WTC11 (cell line): ENCODE results near the gene GATB.

Source experiments
- FOXP1 ChIP-seq: sonication (generic); formaldehyde crosslinking; IDR thresholded peaks from 2 replicates; pipeline ENCODE4 v1.8.0; 2022; ENCODE audit warnings: missing genetic modification reagents, mild to moderate bottlenecking, moderate library complexity, borderline replicate concordance
- JUN ChIP-seq: sonication (generic); formaldehyde crosslinking; IDR thresholded peaks from 2 replicates; pipeline ENCODE4 v1.8.0; 2023; ENCODE audit warnings: mild to moderate bottlenecking, missing genetic modification reagents
- NR3C1 ChIP-seq: sonication (generic); formaldehyde crosslinking; conservative IDR thresholded peaks from 2 replicates; pipeline ENCODE4 v1.8.1; 2023; ENCODE audit warnings: low read depth, mild to moderate bottlenecking, missing genetic modification reagents
- RORB ChIP-seq: fragments of 250-450 bp; sonication (Bioruptor Pico); IDR thresholded peaks from 2 replicates; pipeline ENCODE4 v1.9.0; 2021; ENCODE audit warnings: mild to moderate bottlenecking
- SP1 ChIP-seq: sonication (generic); formaldehyde crosslinking; conservative IDR thresholded peaks from 2 replicates; pipeline ENCODE4 v1.8.1; 2022; ENCODE audit warnings: missing genetic modification reagents
- TF ChIP-seq, protein P1 (sequence below): sonication (generic); formaldehyde crosslinking; IDR thresholded peaks from 2 replicates; pipeline ENCODE4 v1.8.1; 2023; ENCODE audit warnings: mild to moderate bottlenecking, missing genetic modification reagents, moderate library complexity
- TF ChIP-seq, protein P2 (sequence below): fragments of 200-600 bp; IDR thresholded peaks from 2 replicates; pipeline ENCODE4 v1.8.0; 2022; ENCODE audit warnings: antibody characterized with exemption
- TF ChIP-seq, protein P3 (sequence below): sonication (generic); formaldehyde crosslinking; IDR thresholded peaks from 2 replicates; pipeline ENCODE4 v1.8.1; 2022; ENCODE audit warnings: missing genetic modification reagents, borderline replicate concordance
- TF ChIP-seq, protein P4 (sequence below): sonication (generic); formaldehyde crosslinking; IDR thresholded peaks from 2 replicates; pipeline ENCODE4 v1.8.0; 2022; ENCODE audit warnings: mild to moderate bottlenecking, missing genetic modification reagents
- TF ChIP-seq, protein P5 (sequence below): sonication (generic); formaldehyde crosslinking; IDR thresholded peaks from 2 replicates; pipeline ENCODE4 v1.8.1; 2023; ENCODE audit warnings: mild to moderate bottlenecking, moderate library complexity, missing genetic modification reagents
- TF ChIP-seq, protein P6 (sequence below): fragments of 250-450 bp; sonication (Bioruptor Pico); IDR thresholded peaks from 2 replicates; pipeline ENCODE4 v1.9.0; 2021; ENCODE audit warnings: moderate library complexity, mild to moderate bottlenecking, inconsistent platforms, borderline replicate concordance

DNA sequence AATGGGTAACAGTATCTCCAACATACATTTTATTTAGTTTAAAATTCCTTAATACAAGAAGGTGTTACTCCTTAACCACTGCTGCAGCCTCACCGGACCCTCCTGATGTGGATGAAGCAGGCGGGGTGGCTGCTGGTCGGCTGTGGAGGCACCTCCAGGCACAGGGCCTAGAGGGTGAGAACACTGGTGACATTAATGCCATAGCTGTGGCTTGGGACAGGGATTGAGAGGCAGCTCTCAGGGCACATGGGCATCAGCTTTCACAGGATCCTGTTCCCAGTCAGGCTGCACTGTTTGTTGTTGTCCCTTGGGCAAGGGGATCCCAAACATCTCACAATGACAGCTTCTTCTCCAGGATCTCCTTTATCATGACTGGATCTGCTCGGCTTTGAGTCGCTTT is 90.0 kb downstream of the GATB start:
- TF ChIP-seq, protein P1, sequence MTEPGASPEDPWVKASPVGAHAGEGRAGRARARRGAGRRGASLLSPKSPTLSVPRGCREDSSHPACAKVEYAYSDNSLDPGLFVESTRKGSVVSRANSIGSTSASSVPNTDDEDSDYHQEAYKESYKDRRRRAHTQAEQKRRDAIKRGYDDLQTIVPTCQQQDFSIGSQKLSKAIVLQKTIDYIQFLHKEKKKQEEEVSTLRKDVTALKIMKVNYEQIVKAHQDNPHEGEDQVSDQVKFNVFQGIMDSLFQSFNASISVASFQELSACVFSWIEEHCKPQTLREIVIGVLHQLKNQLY (CRISPR knock-in tag) = no peak
- TF ChIP-seq, protein P2, sequence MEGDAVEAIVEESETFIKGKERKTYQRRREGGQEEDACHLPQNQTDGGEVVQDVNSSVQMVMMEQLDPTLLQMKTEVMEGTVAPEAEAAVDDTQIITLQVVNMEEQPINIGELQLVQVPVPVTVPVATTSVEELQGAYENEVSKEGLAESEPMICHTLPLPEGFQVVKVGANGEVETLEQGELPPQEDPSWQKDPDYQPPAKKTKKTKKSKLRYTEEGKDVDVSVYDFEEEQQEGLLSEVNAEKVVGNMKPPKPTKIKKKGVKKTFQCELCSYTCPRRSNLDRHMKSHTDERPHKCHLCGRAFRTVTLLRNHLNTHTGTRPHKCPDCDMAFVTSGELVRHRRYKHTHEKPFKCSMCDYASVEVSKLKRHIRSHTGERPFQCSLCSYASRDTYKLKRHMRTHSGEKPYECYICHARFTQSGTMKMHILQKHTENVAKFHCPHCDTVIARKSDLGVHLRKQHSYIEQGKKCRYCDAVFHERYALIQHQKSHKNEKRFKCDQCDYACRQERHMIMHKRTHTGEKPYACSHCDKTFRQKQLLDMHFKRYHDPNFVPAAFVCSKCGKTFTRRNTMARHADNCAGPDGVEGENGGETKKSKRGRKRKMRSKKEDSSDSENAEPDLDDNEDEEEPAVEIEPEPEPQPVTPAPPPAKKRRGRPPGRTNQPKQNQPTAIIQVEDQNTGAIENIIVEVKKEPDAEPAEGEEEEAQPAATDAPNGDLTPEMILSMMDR = no peak
- TF ChIP-seq SP1 = no peak
- TF ChIP-seq, protein P3, sequence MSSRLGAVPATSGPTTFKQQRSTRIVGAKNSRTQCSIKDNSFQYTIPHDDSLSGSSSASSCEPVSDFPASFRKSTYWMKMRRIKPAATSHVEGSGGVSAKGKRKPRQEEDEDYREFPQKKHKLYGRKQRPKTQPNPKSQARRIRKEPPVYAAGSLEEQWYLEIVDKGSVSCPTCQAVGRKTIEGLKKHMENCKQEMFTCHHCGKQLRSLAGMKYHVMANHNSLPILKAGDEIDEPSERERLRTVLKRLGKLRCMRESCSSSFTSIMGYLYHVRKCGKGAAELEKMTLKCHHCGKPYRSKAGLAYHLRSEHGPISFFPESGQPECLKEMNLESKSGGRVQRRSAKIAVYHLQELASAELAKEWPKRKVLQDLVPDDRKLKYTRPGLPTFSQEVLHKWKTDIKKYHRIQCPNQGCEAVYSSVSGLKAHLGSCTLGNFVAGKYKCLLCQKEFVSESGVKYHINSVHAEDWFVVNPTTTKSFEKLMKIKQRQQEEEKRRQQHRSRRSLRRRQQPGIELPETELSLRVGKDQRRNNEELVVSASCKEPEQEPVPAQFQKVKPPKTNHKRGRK (CRISPR knock-in tag) = no peak
- TF ChIP-seq, protein P4, sequence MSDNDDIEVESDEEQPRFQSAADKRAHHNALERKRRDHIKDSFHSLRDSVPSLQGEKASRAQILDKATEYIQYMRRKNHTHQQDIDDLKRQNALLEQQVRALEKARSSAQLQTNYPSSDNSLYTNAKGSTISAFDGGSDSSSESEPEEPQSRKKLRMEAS (CRISPR knock-in tag) = no peak
- TF ChIP-seq, protein P5, sequence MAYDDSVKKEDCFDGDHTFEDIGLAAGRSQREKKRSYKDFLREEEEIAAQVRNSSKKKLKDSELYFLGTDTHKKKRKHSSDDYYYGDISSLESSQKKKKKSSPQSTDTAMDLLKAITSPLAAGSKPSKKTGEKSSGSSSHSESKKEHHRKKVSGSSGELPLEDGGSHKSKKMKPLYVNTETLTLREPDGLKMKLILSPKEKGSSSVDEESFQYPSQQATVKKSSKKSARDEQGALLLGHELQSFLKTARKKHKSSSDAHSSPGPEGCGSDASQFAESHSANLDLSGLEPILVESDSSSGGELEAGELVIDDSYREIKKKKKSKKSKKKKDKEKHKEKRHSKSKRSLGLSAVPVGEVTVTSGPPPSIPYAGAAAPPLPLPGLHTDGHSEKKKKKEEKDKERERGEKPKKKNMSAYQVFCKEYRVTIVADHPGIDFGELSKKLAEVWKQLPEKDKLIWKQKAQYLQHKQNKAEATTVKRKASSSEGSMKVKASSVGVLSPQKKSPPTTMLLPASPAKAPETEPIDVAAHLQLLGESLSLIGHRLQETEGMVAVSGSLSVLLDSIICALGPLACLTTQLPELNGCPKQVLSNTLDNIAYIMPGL (CRISPR knock-in tag) = no peak
- TF ChIP-seq, protein P6, sequence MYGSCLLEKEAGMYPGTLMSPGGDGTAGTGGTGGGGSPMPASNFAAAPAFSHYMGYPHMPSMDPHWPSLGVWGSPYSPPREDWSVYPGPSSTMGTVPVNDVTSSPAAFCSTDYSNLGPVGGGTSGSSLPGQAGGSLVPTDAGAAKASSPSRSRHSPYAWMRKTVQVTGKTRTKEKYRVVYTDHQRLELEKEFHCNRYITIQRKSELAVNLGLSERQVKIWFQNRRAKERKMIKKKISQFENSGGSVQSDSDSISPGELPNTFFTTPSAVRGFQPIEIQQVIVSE (CRISPR knock-in tag) = no peak
- TF ChIP-seq NR3C1 = no peak
- no peak for TF ChIP-seq RORB
- TF ChIP-seq FOXP1 (CRISPR knock-in tag) = no peak
- no peak for TF ChIP-seq JUN (CRISPR knock-in tag)
